PC-9 (cell line): Measurements from ENCODE around the gene SGSH.

Source experiments
- CTCF ChIP-seq: fragments of 200-600 bp; sonication (generic); conservative IDR thresholded peaks from 2 replicates; pipeline ENCODE4 v1.6.1; 2017; ENCODE audit warnings: mixed run types, antibody characterized with exemption, mild to moderate bottlenecking, moderate library complexity
- EZH2 ChIP-seq: fragments of 200-600 bp; sonication (generic); IDR thresholded peaks from 2 replicates; pipeline ENCODE4 v1.8.0; 2017; ENCODE audit warnings: antibody characterized with exemption, low read depth

GRCh38 chr17:80220054-80220735, at the start of gene SGSH, which contains the start of gene SLC26A11:
- no peak for TF ChIP-seq EZH2
- no peak for TF ChIP-seq CTCF
